ENCODE data around the gene ZCCHC10. TPM values are rescaled to one million over a fixed set of nuclear protein-coding genes. Genes with fewer than 3 reads are reported as not detected.
"Not testable (repeated sequence)": the region's sequence is repeated elsewhere in the genome, so short reads cannot be mapped to it uniquely, and the experiment has no call there.

ZCCHC10 gene
- polyA plus RNA-seq, 10 donors, result 21.3 to 28.1 (median 25.1) TPM

- DNase-seq, result not testable (repeated sequence)
Measured at GRCh38 chr5:132982971-132983370, 43.4 kb downstream of the ZCCHC10 start.

GRCh38 chr5:132981288-132981687 is 45.1 kb downstream of the ZCCHC10 start:
- DNase-seq, result no peak

DNA sequence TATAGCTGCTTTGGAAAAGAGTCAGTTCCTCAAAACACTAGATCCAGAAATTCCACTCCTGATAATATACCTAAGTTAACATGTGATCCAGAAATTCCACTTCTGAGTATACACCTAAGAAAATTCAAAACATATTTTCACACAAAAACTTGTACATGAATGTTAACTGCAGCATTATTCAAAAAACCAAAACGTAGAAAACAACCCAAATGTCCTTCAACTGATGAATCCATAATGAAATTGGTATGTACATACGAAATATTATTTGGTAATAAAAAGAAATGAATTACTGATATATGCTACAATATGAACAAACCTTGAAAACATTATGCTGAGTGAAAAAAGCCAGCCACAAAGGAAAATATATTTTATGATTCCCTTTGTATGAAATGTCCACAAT is 46.4 kb downstream of the ZCCHC10 start:
- DNase-seq, result no peak

GRCh38 chr5:132979367-132979940 is 46.9 kb downstream of the ZCCHC10 start:
- no peak for DNase-seq

GRCh38 chr5:132976852-132977251 is 49.5 kb downstream of the ZCCHC10 start:
- no peak for DNase-seq

- DNase-seq, result not testable (repeated sequence)
Measured at GRCh38 chr5:132972436-132972828, 53.9 kb downstream of the ZCCHC10 start.

GRCh38 chr5:132971483-132972435 is 54.6 kb downstream of the ZCCHC10 start:
- DNase-seq, result peak in 1 of 3 donors; percentile 20

DNA sequence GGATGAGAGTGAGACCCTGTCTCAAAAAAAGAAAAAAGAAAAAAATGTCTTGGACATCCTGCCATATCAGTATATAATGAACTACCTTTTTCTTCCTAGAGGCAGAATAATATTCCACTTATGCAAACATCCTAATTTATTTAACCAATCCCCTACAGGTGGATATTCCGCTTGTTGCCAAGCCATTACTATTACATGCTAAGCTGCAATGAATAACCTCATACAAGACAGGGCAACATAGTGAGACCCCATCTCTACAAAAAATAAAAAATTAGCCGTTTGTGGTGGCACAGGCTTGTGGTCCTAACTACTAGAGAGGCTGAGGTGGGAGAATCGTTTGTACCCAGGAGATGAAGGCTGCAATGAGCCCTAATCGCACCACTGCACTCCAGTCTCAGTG is 61.2 kb downstream of the ZCCHC10 start:
- DNase-seq, result no peak

DNA sequence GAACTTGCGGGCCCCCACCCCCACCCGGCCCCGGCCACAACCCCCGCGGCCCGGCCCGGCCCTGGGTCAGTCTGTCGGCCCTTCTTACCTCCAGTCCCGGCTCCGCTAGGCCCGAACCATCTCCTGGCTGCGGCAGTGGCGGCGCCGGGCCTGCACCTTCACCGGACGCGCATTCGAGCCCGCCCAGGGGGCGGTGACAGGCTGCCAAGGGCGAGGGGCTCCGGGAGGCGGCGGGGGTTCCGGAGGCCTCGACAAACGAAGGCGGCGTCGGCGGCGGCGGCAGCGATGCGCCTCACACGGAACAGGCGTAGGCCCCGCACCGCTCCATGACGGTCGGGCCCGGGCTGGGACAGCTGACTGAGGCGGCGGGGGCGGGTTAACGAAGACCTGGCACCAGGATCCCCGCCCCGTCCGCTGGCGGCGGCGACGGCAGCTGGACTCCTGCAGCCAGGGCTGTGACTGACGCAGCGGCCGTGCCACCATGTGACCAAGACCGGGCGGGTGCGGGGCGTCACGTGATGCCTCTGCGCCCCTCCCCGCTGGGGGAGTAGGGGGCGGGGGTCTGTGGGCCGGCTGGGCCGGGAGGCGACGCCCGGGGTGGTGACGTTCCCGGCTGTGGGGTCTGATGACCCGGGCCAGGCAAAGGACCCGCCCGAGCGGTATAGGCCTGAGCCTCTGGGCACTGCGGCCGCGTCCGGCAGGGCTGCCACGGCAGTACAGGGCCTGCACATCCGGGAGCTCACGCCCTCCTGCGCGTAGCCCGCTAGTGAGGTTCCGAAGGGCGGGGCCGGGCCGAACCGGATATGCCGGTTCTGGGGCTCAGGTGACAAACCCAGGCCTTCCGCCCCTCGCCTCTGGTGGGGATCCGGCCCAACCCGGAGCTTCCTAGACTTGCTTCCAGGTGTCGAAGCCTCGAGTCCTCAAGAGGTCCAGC is 62.9 kb downstream of the ZCCHC10 start, which contains the start of gene AFF4:
TSS of gene AFF4 (minus strand) at position 464 of the 934 bp plus-strand sequence. CDS start 26,445 bp downstream, outside the sequence.
- DNase-seq, result peak; percentile 96 to 99 (median 97)

DNA sequence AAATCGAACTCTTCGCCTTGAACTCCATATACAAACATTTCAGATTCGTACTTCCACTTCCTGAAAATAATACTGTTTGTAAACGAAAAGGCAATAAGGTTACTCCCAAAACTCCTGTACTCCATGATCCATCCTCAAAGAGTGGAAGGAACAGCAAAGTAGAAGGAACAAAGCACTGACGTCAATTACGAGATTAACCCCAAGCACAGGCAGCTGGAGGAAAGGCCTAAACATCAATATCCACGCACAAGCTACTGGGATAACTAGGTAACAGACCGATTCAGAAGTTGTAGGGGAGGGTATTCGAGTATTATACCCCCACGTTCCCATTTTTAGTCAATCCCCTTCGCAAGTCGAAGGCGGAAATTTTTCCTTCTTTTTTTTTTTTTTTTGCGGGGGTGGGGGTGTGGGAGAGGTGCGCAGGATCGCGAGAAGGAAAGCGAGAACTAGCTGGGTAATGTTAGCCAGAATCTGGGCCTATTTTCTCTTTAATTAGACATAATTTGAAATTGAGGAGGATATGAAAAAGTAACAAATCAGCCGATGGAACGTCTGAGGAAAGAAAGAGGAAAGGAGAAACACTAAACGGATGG is 63.8 kb downstream of the ZCCHC10 start:
- DNase-seq, result peak; percentile 64 to 92 (median 82)

DNA sequence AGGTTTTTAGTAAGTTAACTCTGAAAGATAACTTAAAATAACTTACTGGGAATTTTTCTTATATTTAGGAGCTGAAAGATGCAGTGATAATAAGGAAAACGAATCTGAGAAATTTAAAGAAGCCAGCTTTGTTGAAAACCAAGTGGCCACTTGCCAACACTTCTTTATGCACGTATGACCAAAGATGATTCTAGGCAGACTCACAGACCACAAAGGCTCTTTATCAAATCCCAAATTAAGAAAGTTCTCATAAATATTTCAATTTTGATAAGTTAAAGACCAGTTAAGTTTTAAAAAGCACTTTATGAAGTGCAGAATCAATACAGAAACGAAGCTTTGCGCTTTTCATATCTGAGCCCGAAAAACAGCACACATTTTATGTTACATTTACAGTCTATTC is 64.5 kb downstream of the ZCCHC10 start:
- peak; percentile 48 to 71 (median 55) for DNase-seq

- not testable (repeated sequence) for DNase-seq
Measured at GRCh38 chr5:132961123-132961815, 65.1 kb downstream of the ZCCHC10 start.

- DNase-seq, result not testable (repeated sequence)
Measured at GRCh38 chr5:132956166-132956799, 70.1 kb downstream of the ZCCHC10 start.

GRCh38 chr5:132953710-132954109 is 72.6 kb downstream of the ZCCHC10 start:
- no peak for DNase-seq

DNA sequence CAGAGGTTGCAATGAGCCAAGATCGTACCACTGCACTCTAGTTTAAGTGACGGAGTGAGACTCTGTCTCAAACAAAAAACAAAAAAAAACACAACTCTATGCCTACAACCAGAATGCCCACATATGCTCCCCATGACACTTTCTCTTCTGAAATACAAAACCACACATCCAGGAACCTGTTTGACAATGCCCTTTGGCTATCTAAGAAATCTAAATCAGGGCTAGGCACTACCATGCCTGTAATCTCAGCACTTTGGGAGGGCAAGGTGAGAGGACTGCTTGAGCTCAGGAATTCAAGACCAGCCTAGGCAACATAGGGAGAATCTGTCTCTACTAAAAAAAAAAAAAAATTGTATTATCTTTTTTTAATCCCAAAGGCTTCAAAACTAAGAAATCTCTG is 73.5 kb downstream of the ZCCHC10 start:
- no peak for DNase-seq

GRCh38 chr5:132951897-132952296 is 74.5 kb downstream of the ZCCHC10 start:
- no peak for DNase-seq

GRCh38 chr5:132949136-132949535 is 77.2 kb downstream of the ZCCHC10 start:
- peak in 2 of 3 donors; percentile 20 to 39 for DNase-seq

DNA sequence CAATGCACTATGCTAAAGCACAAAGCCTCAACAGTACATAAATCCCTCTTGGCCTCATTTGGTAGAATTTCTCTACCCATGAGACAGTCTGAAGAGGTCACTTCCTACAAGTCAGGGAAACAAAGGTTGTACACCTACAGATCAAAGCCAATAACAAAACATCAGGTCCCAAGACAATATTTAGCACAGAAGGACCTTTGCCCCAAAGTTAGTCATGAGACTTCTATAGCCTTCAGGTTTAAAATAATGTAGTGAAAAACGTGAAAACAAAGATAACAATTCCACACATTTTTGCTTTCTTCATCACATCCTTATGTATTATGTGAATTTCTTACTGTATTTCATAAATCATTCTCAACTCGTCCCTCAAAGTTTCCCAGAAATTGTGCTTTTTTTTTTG is 78.7 kb downstream of the ZCCHC10 start:
- DNase-seq, result peak in 1 of 3 donors; percentile 41

Data from muscle of back (tissue), 11 donors.